ENCODE data around the gene BTBD16. TPM values are rescaled to one million over a fixed set of nuclear protein-coding genes. Genes with fewer than 3 reads are reported as not detected.

BTBD16 gene
- total RNA-seq, 1 experiment from 2014 or later, result not detected

- H3K14ac ChIP-seq (ENCODE audit: insufficient read depth, low read length), result no peak overlapping the region
- no peak overlapping the region for H3K27ac ChIP-seq (ENCODE audit: insufficient read length, low read depth, low read length)
- no peak overlapping the region for H3K4me2 ChIP-seq (ENCODE audit: insufficient read depth, insufficient read length, low read length)
- H4K91ac ChIP-seq (ENCODE audit: insufficient read length, low read depth, low read length), result no peak overlapping the region
- no peak for DNase-seq
- no peak overlapping the region for H3K27ac Mint-ChIP-seq
- peaks cover 11% of the 10 kb centered on the region for H3K79me1 ChIP-seq (ENCODE audit: insufficient read depth, low read depth, low read length, poor library complexity, severe bottlenecking)
- no peak overlapping the region for H4K5ac ChIP-seq (ENCODE audit: insufficient read length, low read depth, low read length)
- peaks cover 13 to 14% of the 10 kb centered on the region in 2 experiments for H3K4me1 Mint-ChIP-seq
- no peak overlapping the region for H3K4ac ChIP-seq (ENCODE audit: low read depth, low read length)
- H2BK15ac ChIP-seq (ENCODE audit: low read depth, low read length), result no peak overlapping the region
- H3K23ac ChIP-seq (ENCODE audit: insufficient read length, low read depth, low read length), result no peak overlapping the region
- H3K56ac ChIP-seq (ENCODE audit: insufficient read length, low read depth, low read length), result no peak overlapping the region
- H3K18ac ChIP-seq (ENCODE audit: insufficient read length, low read depth, low read length), result no peak overlapping the region
- peaks cover 11 to 19% (median 18%) of the 10 kb centered on the region in 3 experiments for H3K36me3 Mint-ChIP-seq (ENCODE audit: insufficient read depth in 1 of 3, low read depth in 3 of 3)
- H3T11ph ChIP-seq (ENCODE audit: low read length), result no peak overlapping the region
- no peak overlapping the region for H2BK20ac ChIP-seq (ENCODE audit: low read depth, low read length, poor library complexity, severe bottlenecking)
- H3K23me2 ChIP-seq (ENCODE audit: insufficient read length, low read depth, low read length, poor library complexity, severe bottlenecking), result peaks cover 5% of the 10 kb centered on the region
- no peak for TF ChIP-seq CTCF (conservative IDR thresholded peaks at IDR 0.05)
- no peaks in the 10 kb centered on the region for H3K9me3 ChIP-seq (ENCODE audit: control insufficient read depth, low read depth, low read length)
- H3K9ac ChIP-seq (ENCODE audit: extremely low read depth, insufficient read length, low read length), result no peak overlapping the region
- H2AFZ ChIP-seq (ENCODE audit: low read length), result no peak overlapping the region
- no peaks in the 10 kb centered on the region for H3K27me3 Mint-ChIP-seq (ENCODE audit: low read depth)
- H3K27me3 ChIP-seq (ENCODE audit: insufficient read depth, low read length), result no peaks in the 10 kb centered on the region
- H2BK120ac ChIP-seq (ENCODE audit: low read depth, low read length, poor library complexity, severe bottlenecking), result no peak overlapping the region
- no peaks in the 10 kb centered on the region for H3K4me1 ChIP-seq (ENCODE audit: insufficient read depth, low read length)
- H4K20me1 ChIP-seq (ENCODE audit: control insufficient read depth, insufficient read depth, insufficient read length), result no peaks in the 10 kb centered on the region
- no CpG with 5 or more reads among the region's 2 CpGs for WGBS (ENCODE audit: extremely low coverage, insufficient read length, low lambda C conversion rate)
- peaks cover 6% of the 10 kb centered on the region; the same call in 1 of the 2 replicates for H3K79me2 ChIP-seq (ENCODE audit: insufficient read depth, low read length)
- no peak overlapping the region for H2BK5ac ChIP-seq (ENCODE audit: insufficient read length, low read length)
- H3K4me3 Mint-ChIP-seq, result no peak overlapping the region
- H4K8ac ChIP-seq (replicated peaks; ENCODE audit: insufficient read length, low read depth, low read length), result no peak overlapping the region
- no peak overlapping the region for H2BK12ac ChIP-seq (ENCODE audit: insufficient read length, low read depth, low read length)
- H2AK5ac ChIP-seq (ENCODE audit: insufficient read length, low read length), result no peak overlapping the region
- peaks cover 0 to 6% of the 10 kb centered on the region in 2 experiments; a peak in 4 of 5 replicates for H3K9me3 Mint-ChIP-seq
These were observed 108.4 kb downstream of the BTBD16 start for GRCh38 chr10:122379537-122379936.
